ENCODE data around the gene PARD3.

The PARD3 gene

DNA sequence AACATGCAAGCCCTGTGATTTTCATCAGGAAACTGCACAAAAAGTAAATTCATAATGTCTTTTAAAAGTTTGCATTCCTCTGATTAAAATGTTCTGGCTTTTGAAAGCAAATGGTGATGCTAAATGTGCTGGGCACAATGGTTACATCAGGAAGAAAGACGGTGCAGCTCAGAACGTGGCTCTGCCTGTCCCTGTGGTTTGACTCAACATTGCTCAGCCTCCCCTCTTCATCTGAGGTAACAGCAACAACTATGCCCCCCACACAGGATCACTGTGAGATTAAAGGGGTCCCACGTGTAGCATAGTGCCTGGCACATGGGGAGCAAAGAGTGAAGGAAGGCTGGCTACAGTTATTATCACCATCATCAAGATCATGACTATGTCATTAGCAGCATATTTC lies 44.0 kb downstream of the PARD3 start:
- Histone ChIP-seq H3K27ac (ENCODE audit: low read depth, low read length) (no peak overlapping the region), H3F3A (ENCODE audit: control insufficient read depth, insufficient read depth) (no peaks in the 10 kb centered on the region), H3K9me2 (replicated peaks; ENCODE audit: control insufficient read depth, low read length) (no peaks in the 10 kb centered on the region), H3K4me1 (ENCODE audit: control insufficient read depth, low read length) (no peaks in the 10 kb centered on the region), H3K9me3 (ENCODE audit: control insufficient read depth, insufficient read depth, low read length) (no peaks in the 10 kb centered on the region), H3K79me2 (ENCODE audit: control insufficient read depth, low read length) (no peaks in the 10 kb centered on the region), H3K4me3 (ENCODE audit: low read length) (no peak overlapping the region), H3K27me3 (ENCODE audit: control insufficient read depth, low read length) (0 out of 2 replicates have a peak, but pooled peaks cover 5% of the 10 kb centered on the region), H3K4me2 (ENCODE audit: low read length) (no peak overlapping the region), H3K36me3 (ENCODE audit: control insufficient read depth, low read length) (no peaks in the 10 kb centered on the region), H4K20me1 (ENCODE audit: control insufficient read depth, insufficient read depth, low read depth, low read length) (no peaks in the 10 kb centered on the region)
- TF ChIP-seq, protein P1, sequence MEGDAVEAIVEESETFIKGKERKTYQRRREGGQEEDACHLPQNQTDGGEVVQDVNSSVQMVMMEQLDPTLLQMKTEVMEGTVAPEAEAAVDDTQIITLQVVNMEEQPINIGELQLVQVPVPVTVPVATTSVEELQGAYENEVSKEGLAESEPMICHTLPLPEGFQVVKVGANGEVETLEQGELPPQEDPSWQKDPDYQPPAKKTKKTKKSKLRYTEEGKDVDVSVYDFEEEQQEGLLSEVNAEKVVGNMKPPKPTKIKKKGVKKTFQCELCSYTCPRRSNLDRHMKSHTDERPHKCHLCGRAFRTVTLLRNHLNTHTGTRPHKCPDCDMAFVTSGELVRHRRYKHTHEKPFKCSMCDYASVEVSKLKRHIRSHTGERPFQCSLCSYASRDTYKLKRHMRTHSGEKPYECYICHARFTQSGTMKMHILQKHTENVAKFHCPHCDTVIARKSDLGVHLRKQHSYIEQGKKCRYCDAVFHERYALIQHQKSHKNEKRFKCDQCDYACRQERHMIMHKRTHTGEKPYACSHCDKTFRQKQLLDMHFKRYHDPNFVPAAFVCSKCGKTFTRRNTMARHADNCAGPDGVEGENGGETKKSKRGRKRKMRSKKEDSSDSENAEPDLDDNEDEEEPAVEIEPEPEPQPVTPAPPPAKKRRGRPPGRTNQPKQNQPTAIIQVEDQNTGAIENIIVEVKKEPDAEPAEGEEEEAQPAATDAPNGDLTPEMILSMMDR (IDR thresholded peaks at IDR 0.05; ENCODE audit: low read depth, low read length, poor library complexity, severe bottlenecking): no peak
- no peak for TF ChIP-seq EZH2phosphoT487 (IDR thresholded peaks at IDR 0.05; ENCODE audit: borderline replicate concordance, low read length)

- no peak overlapping the region for H3K4me3 ChIP-seq (ENCODE audit: low read length)
- H3K27me3 ChIP-seq (ENCODE audit: control insufficient read depth, low read length): 0 out of 2 replicates have a peak, but pooled peaks cover 4% of the 10 kb centered on the region
- no peak for TF ChIP-seq EZH2phosphoT487 (IDR thresholded peaks at IDR 0.05; ENCODE audit: borderline replicate concordance, low read length)
- TF ChIP-seq, protein P1 (IDR thresholded peaks at IDR 0.05; ENCODE audit: low read depth, low read length, poor library complexity, severe bottlenecking): no peak
- no peaks in the 10 kb centered on the region for H3K79me2 ChIP-seq (ENCODE audit: control insufficient read depth, low read length)
- H3K9me3 ChIP-seq (ENCODE audit: control insufficient read depth, insufficient read depth, low read length): no peaks in the 10 kb centered on the region
- H4K20me1 ChIP-seq (ENCODE audit: control insufficient read depth, insufficient read depth, low read depth, low read length): no peaks in the 10 kb centered on the region
- no peaks in the 10 kb centered on the region for H3F3A ChIP-seq (ENCODE audit: control insufficient read depth, insufficient read depth)
- H3K4me2 ChIP-seq (ENCODE audit: low read length): no peak overlapping the region
- H3K27ac ChIP-seq (ENCODE audit: low read depth, low read length): no peak overlapping the region
- no peaks in the 10 kb centered on the region for H3K4me1 ChIP-seq (ENCODE audit: control insufficient read depth, low read length)
- H3K9me2 ChIP-seq (replicated peaks; ENCODE audit: control insufficient read depth, low read length): no peaks in the 10 kb centered on the region
- H3K36me3 ChIP-seq (ENCODE audit: control insufficient read depth, low read length): no peaks in the 10 kb centered on the region
Measured at GRCh38 chr10:34769899-34770298, 45.2 kb downstream of the PARD3 start.

DNA sequence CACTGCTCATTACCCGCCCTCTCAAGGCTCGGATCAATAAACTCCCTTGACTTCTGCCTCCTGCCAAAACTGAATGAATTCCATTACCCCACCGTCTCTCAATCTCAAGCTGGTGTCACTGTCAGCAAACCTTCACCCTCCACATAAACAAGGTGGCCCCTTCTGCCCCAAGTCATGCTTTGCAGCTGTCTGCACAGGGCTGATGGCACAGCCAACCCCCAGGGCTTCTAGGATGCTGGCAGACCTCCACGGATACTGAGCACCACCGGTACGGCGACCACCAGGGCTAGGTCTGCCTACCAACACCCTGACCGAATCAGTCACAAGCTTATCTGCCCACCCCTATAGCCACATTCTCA lies 46.1 kb downstream of the PARD3 start:
- Histone ChIP-seq H3K4me3 (ENCODE audit: low read length) (no peak overlapping the region), H4K20me1 (ENCODE audit: control insufficient read depth, insufficient read depth, low read depth, low read length) (no peaks in the 10 kb centered on the region), H3F3A (ENCODE audit: control insufficient read depth, insufficient read depth) (no peaks in the 10 kb centered on the region), H3K27ac (ENCODE audit: low read depth, low read length) (no peak overlapping the region), H3K27me3 (ENCODE audit: control insufficient read depth, low read length) (no peaks in the 10 kb centered on the region; the same call in 1 of the 2 replicates), H3K79me2 (ENCODE audit: control insufficient read depth, low read length) (no peaks in the 10 kb centered on the region), H3K4me1 (ENCODE audit: control insufficient read depth, low read length) (no peaks in the 10 kb centered on the region), H3K9me3 (ENCODE audit: control insufficient read depth, insufficient read depth, low read length) (no peaks in the 10 kb centered on the region), H3K36me3 (ENCODE audit: control insufficient read depth, low read length) (no peaks in the 10 kb centered on the region), H3K9me2 (replicated peaks; ENCODE audit: control insufficient read depth, low read length) (no peaks in the 10 kb centered on the region), H3K4me2 (ENCODE audit: low read length) (no peak overlapping the region)
- TF ChIP-seq, protein P1 (IDR thresholded peaks at IDR 0.05; ENCODE audit: low read depth, low read length, poor library complexity, severe bottlenecking): no peak
- TF ChIP-seq EZH2phosphoT487 (IDR thresholded peaks at IDR 0.05; ENCODE audit: borderline replicate concordance, low read length): no peak
